HG03571 (cell line): ENCODE measurements around the gene CALR.
"Not testable (repeated sequence)": the region's sequence is repeated elsewhere in the genome, so short reads cannot be mapped to it uniquely, and the experiment has no call there.

ENCODE experiments used
- ATAC-seq: cut with Tn5 transposase; IDR thresholded peaks from one replicate; pipeline ENCODE4 v1.9.1; 2021; ENCODE audit not compliant: unreplicated experiment

The CALR gene

GRCh38 chr19:12952488-12953137 lies 14.2 kb downstream of the CALR start:
- no peak for ATAC-seq

GRCh38 chr19:12953138-12953798 lies 14.9 kb downstream of the CALR start:
- ATAC-seq: no peak

GRCh38 chr19:12953799-12954611 lies 15.6 kb downstream of the CALR start:
- no peak for ATAC-seq

GRCh38 chr19:12954612-12954962 lies 16.2 kb downstream of the CALR start:
- no peak for ATAC-seq

GRCh38 chr19:12955575-12955974 lies 17.2 kb downstream of the CALR start:
- ATAC-seq: not testable (repeated sequence)

- ATAC-seq: no peak
Observed at GRCh38 chr19:12955996-12956395, 17.6 kb downstream of the CALR start.

GRCh38 chr19:12956446-12957388 lies 18.3 kb downstream of the CALR start, which contains the start of gene GADD45GIP1:
Gene GADD45GIP1, minus strand, starts transcription at chr19:12957223. Its CDS starts 11 bp downstream, at chr19:12957212.
- ATAC-seq: peak; percentile 68

- ATAC-seq: not testable (repeated sequence)
Observed at GRCh38 chr19:12957389-12957952, 19.1 kb downstream of the CALR start.

GRCh38 chr19:12959481-12959880 lies 21.1 kb downstream of the CALR start:
- ATAC-seq: no peak

GRCh38 chr19:12965017-12965811 lies 26.8 kb downstream of the CALR start:
- ATAC-seq: no peak

- no peak for ATAC-seq
Observed at GRCh38 chr19:12965812-12966135, 27.4 kb downstream of the CALR start.

- no peak for ATAC-seq
Observed at GRCh38 chr19:12967907-12968306, 29.5 kb downstream of the CALR start.

GRCh38 chr19:12969292-12969988 lies 31.0 kb downstream of the CALR start, which contains the start of gene DAND5:
Gene DAND5, plus strand, starts transcription at chr19:12969576. Its CDS starts 85 bp downstream, at chr19:12969661.
- ATAC-seq: no peak

- no peak for ATAC-seq
Observed at GRCh38 chr19:12970070-12970820, 31.8 kb downstream of the CALR start.

GRCh38 chr19:12973236-12973635 lies 34.8 kb downstream of the CALR start:
- ATAC-seq: no peak

- ATAC-seq: no peak
Observed at GRCh38 chr19:12974301-12975220, 36.2 kb downstream of the CALR start.

GRCh38 chr19:12975221-12975741 lies 36.9 kb downstream of the CALR start:
- ATAC-seq: no peak
